ENCODE results near the gene SOCS2.

GRCh38 chr12:93572712-93573551 lies 457 bp downstream of the SOCS2 start:
- TF ChIP-seq POLR2A (IDR thresholded peaks at IDR 0.05) (no peak), CTCF (IDR thresholded peaks at IDR 0.05) (no peak)

All from right lobe of liver (tissue), 4 donors.